GM18861 (cell line): ENCODE measurements around the gene RAPH1.
"Not testable (repeated sequence)": the region's sequence is repeated elsewhere in the genome, so short reads cannot be mapped to it uniquely, and the experiment has no call there.

ENCODE experiments used
- ATAC-seq: cut with Tn5 transposase; IDR thresholded peaks from one replicate; pipeline ENCODE4 v1.9.1; 2021; ENCODE audit not compliant: unreplicated experiment

The RAPH1 gene

DNA sequence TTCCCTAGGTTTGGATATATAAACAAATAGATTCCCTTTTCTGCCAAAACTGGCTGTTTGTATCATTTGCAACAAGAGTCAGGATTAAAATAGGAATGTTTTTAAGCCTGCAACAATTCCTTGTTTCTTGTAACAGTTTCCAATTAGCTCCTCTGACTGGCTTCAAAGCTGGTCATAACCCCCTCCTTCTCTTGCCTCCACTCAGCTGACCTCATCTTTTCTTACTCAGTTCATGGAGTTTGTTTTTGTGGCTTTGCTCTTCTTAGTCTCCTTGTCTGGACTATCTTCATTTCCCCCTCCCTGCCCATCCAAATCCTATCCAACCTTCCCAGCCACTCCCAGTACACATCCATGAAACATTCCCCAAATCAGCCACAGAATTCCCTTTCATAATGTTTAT, 14.3 kb upstream of the RAPH1 start:
- no peak for ATAC-seq

GRCh38 chr2:203548887-203549286, 13.8 kb upstream of the RAPH1 start:
- ATAC-seq = no peak

GRCh38 chr2:203547356-203547755, 12.3 kb upstream of the RAPH1 start:
- no peak for ATAC-seq

DNA sequence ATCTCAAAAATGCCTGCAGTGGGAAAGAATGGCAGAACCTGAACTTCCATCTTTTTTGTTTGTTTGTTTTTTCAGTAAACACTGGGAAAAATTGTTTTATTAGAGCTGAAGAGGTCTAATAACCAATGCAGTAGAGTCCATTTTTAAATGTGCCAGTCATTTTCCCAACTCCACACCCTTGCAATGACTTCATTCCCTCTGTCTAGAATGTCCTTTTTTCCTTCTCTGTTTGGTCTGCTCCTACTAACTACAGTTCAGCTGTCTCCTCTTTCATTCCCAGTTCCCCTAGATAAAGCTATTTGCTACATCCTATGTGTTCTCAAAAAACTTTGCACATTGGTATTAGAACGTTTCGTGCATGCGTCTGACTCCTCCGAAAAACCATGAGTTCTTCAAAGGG, 9.3 kb upstream of the RAPH1 start:
- no peak for ATAC-seq

DNA sequence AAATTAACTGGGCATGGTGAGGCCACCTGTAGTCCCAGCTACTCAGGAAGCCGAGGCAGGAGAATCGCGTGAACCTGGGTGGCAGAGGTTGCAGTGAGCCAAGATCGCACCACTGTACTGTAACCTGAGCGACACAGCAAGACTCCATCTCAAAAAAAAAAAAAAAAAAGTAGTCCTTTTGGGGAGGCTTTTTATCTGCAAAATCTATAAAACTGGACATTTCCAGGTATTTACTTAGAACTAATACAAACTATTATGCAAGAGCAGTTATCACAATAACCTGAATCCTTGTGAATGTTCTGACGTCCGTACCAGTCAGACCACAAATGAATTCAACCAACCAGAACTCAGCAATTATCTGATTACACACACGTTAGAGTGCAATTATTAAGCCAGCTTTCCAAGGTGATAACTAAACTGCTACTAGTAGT, 8.8 kb upstream of the RAPH1 start:
- ATAC-seq = no peak

DNA sequence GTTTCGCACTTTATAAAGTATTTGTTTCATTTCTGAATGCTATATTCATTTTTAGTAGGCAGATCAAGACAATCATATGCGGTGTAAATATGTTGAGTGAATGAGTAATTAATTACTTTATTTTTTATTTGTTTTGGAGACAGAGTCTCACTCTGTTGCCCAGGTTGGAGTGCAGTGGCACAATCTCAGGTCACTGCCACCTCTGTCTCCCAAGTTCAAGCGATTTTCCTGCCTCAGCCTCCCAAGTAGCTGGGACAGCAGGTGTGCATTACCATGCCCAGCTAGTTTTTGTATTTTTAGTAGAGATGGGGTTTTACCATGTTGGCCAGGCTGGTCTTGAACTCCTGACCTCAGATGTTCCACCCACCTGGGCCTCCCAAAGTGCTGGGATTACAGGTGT, 5.5 kb upstream of the RAPH1 start:
- not testable (repeated sequence) for ATAC-seq

DNA sequence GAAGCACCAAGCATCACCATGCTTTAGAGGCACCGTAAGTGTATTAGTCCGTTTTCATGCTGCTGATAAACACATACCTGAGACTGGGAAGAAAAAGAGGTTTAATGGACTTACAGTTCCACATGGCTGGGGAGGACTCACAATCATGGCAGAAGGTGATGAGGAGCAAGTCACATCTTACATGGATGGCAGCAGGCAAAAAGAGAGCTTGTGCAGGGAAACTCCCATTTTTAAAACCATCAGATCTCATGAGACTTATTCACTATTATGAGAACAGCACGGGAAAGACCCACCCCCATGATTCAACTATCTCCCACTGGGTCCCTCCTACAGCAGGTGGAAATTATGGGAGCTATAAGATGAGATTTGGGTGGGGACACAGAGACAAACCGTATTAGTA, 3.1 kb upstream of the RAPH1 start:
- not testable (repeated sequence) for ATAC-seq

DNA sequence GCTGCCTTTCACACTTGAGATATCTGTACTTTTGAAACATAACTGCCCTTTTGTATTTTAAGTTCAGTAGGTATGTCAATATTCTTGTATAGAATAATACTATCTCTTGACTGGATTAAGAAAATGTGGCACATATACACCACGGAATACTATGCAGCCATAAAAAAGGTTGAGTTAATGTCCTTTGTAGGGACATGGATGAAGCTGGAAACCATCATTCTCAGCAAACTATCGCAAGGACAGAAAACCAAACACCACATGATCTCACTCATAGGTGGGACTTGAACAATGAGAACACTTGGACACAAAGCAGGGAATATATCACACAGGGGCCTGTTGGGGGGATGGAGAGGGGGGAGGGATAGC, 1.5 kb upstream of the RAPH1 start:
- ATAC-seq = not testable (repeated sequence)

DNA sequence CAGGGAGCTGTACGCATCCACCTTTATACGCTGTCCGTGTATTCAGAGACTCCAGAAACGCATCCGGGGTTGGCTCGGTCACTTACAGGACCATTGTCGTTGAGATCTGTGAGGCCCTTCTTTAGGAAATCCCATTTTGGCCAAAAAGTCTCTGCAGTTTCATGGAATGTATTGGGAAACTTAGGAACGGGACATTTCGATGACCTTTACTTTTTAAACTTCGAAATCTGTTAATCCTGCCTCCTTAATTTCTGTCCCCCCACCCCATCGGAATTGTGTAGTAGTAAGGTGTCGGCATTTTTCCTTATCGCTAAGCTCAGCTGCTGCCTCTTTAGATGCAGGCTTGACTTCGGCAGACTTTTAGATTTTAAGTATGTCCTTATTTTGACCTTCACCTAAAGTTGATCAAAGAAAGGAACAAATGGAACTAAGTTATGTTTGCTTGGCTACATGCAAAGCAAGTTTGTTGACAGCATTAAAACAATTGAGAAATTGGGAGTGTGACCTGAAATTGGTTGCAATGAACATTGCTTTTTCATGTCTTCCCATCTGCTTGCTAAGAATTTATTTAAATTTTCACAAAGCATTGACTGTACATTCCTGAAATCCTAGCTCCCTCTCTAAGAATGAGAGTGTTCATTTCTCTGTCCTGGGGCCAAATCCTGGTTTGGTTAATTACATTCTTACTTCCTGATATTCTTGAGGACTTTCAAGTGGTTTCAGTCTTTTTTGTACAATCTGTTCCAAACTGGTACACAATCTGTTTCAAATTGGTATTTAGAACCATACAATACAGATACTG, 884 bp upstream of the RAPH1 start:
- ATAC-seq = no peak

- peak; percentile 22 for ATAC-seq
Measured at GRCh38 chr2:203534621-203535077, 452 bp downstream of the RAPH1 start.

DNA sequence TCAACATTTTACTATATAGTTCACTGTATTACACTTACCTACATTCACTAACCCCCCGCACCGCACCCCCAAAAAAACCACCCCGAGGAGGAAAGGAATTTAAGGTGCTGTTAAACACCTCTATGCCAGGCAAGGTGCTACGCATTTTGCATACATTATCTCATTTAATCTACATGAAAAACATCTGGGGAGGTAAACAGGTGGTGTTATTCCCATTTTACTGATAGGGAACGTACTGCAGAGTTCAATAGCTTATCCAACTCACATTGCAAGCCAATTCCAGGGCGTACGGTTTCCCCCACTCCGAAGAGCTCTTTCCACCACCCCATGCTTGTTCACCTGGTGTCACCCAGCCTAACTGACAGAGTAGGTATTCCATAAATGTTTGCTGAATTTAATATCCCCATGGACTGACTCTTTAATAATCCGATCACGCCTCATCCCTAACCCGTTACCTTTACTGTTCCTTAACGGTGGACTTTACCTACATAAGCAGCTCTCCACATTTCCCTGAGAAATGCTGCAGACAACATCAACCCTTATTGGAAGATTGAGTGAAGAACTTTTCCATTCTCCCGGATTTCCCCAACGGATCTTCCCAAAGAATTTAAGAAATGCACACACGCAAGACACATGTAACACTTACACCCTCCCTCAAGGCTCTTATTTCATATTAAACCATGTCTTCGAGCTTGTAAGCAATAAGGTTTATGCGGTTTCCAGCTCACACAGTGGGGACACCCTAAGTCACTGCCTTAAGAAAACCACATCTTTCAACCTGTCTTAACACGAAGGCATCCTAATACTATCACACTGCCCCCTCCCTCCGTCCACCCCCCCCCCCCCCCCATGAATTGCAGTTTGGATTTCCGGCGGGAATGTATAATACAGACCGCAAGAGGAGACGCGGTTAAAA, 1.2 kb downstream of the RAPH1 start:
- ATAC-seq = no peak

DNA sequence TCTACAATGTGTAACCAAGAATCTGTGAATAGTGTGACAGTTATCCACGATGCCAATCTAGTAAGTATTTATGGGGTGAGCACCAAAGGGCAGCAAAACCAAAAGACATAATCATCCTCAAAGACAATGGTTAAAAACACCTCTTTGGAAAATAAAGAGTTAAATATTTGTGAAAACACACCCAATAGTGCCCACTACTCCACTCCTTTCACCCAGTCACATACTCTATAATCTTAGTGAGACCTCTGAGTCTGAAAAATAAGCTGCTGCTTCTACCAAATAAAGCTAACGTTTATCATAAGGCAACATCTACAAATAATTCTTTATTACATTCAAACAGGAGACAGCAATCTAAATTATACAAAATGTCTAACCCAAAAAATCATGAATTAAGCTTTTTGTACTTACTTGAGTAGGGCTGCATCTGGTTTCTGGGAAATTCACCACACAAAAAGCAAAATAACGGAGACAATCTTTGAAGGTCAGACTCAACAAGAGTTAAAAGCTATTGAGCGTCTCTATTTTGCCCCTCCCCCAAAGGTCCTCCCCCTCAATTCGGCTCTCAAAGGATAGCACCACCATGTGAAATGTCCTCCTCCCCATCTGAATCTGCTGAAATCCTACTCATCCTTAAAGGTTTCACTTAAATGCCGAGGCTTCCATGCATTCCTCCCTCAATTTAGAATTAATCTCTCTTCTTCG, 2.0 kb downstream of the RAPH1 start:
- ATAC-seq = no peak

DNA sequence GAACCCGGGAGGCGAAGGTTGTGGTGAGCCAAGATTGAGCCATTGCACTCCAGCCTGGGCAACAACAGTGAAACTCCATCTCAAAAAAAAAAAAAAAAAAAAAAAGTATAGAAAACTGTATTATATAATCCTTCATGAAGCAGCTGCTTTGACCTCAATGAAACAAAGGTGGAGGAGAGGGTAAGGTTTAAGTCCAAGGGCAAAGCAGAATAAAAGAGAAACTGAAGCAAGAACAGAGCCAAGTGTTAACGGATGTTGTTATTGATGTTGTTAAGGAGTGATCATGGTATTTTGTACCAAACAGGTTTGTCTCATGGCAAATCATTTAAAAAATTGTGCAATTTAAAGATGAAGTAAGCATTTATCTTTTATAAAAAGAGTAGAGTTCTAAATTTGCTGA, 7.4 kb downstream of the RAPH1 start:
- no peak for ATAC-seq

- not testable (repeated sequence) for ATAC-seq
Measured at GRCh38 chr2:203513268-203513667, 21.8 kb downstream of the RAPH1 start.

DNA sequence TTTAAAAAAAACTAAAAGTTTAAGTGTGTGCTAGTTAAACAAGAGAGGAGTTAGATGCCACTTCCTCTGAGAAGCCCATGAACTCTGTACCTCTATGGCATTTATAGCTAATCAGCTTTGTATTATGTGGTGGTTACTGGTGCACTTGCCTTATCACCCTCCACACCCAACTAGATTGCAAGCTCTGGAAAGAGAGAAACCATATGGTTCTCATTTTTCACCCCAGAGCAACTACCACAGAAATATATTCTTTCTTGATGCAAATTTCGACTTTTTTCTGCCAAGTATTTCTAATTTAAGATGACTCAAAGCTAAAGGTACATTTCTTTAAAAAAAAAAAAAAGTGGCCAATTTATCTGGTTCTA, 24.2 kb downstream of the RAPH1 start:
- ATAC-seq = no peak

DNA sequence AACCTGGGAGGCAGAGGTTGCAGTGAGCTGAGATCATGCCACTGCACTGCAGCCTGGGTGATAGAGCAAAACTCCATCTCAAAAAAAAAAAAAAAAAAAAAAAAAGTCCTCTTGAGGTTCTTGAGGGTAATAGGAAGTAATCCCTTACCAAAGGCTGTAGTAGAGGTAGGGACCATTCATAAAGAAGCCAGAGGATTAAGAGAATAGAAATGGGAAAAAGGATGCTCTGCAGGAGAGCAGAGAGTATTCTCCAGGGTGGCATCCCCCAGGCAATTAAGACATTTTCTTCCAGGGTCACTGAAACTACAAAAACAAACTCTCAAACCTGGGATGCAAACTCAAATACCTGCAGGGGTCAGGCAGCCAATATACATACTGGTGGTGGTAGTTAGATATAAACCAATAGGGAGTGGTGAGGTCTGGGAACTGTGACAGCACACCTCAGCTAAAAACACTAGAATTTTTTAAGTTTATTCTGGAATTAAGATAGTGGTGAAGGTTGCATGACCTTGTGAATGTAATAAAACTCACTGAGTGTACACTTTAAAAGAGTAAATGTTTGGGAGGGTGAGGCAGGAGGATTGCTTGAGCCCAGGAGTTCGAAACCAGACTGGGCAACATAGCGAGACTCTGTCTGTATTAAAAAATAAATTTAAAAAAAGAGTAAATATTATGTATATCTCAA, 24.7 kb downstream of the RAPH1 start:
- no peak for ATAC-seq

GRCh38 chr2:203503460-203503859, 31.6 kb downstream of the RAPH1 start:
- ATAC-seq = not testable (repeated sequence)

DNA sequence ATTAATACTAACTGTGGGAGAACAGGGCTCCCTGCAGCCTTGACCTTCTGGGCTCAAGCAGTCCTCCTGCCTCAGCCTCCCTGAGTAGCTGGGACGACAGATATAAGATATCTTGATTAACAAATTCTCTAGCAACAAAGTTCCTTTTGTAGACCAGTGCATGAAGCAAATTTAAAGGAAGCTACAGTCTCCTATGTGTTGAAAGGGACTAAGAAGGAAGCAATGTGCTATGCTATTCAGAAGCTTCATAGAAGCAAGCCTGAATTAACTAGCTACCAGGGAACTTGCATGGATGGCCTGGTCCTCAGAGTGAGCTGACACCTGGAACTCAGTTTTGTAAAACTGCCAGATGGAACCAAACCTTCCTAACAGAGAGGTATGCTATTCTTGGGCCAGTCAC, 33.2 kb downstream of the RAPH1 start:
- no peak for ATAC-seq

GRCh38 chr2:203500951-203501350, 34.1 kb downstream of the RAPH1 start:
- no peak for ATAC-seq

- no peak for ATAC-seq
Measured at GRCh38 chr2:203500297-203500696, 34.8 kb downstream of the RAPH1 start.

- no peak for ATAC-seq
Measured at GRCh38 chr2:203498161-203498560, 36.9 kb downstream of the RAPH1 start.
